SK-N-SH (cell line): ENCODE data around the gene GEMIN7. TPM values are rescaled to one million over a fixed set of nuclear protein-coding genes. Genes with fewer than 3 reads are reported as not detected.

Experiments
- CTCF ChIA-PET: fragments of 300-600, 350-600 bp; formaldehyde crosslinking; extraction: SDS; loops from one replicate; lab custom pipeline; 2021; lab: Yijun Ruan, JAX
- POLR2A ChIA-PET: fragments of 350-600 bp; sonication (Branson Sonifier 250); formaldehyde crosslinking; extraction: SDS; loops from one replicate; lab custom pipeline; 2020; ENCODE audit warnings: antibody characterized with exemption, inconsistent platforms; lab: Yijun Ruan, JAX
- DNase-seq: peaks from one replicate; pipeline ENCODE4 v3.0.0; 2012
- H2AFZ ChIP-seq: fragments of 200-600 bp; sonication (generic); 2 replicates; pipeline ENCODE4 v1.8.1; 2016; ENCODE audit warnings: antibody characterized with exemption, mild to moderate bottlenecking, low read depth
- H3F3A ChIP-seq: fragments of 200-600 bp; sonication (generic); replicated peaks from 2 replicates; pipeline ENCODE3; 2016; ENCODE audit warnings: antibody characterized with exemption, mild to moderate bottlenecking; ENCODE audit not compliant: insufficient read depth
- H3K27ac ChIP-seq, 2 experiments: fragments of 200-500 bp in 1 of 2; fragments of 200-600 bp in 1 of 2; sonication (Bioruptor generic) in 1 of 2; sonication (generic), shearing (Covaris generic) in 1 of 2; 2 replicates each; pipeline versions ENCODE4 v1.5.1 to v1.6.1; 2014 to 2016; ENCODE audit warnings: low read depth in 2 of 2, inconsistent platforms in 1 of 2, low read length in 1 of 2, mild to moderate bottlenecking in 1 of 2, mixed read lengths in 1 of 2
- H3K27me3 ChIP-seq: fragments of 200-600 bp; sonication (generic), shearing (Covaris generic); 2 replicates; pipeline ENCODE4 v1.6.1; 2016; ENCODE audit warnings: mixed run types; ENCODE audit not compliant: insufficient read depth
- H3K36me3 ChIP-seq, 2 experiments: fragments of 200-500 bp in 1 of 2; fragments of 200-600 bp in 1 of 2; sonication (Bioruptor generic) in 1 of 2; sonication (generic) in 1 of 2; replicated peaks in 1 of 2; 2 replicates each; pipeline versions ENCODE3 to v1.5.1; 2014 to 2016; ENCODE audit warnings: low read length in 1 of 2, mild to moderate bottlenecking in 1 of 2; ENCODE audit not compliant: insufficient read depth in 2 of 2, control insufficient read depth in 1 of 2
- H3K4me1 ChIP-seq, 2 experiments: fragments of 200-500 bp in 1 of 2; fragments of 200-600 bp in 1 of 2; sonication (Bioruptor generic) in 1 of 2; sonication (generic), shearing (Covaris generic) in 1 of 2; 2 replicates each; pipeline versions ENCODE4 v1.5.1 to v1.6.1; 2014 to 2016; ENCODE audit warnings: low read depth in 1 of 2, low read length in 1 of 2, mixed run types in 1 of 2; ENCODE audit not compliant: insufficient read depth in 2 of 2, control insufficient read depth in 1 of 2
- H3K4me2 ChIP-seq: fragments of 200-600 bp; sonication (generic), shearing (Covaris generic); 2 replicates; pipeline ENCODE4 v1.6.1; 2017; ENCODE audit warnings: mixed run types
- H3K4me3 ChIP-seq, 2 experiments: fragments of 200-500 bp in 1 of 2; fragments of 200-600 bp in 1 of 2; sonication (Bioruptor generic) in 1 of 2; sonication (generic), shearing (Covaris generic) in 1 of 2; 2 replicates each; pipeline versions ENCODE4 v1.5.1 to v1.8.1; 2014 to 2016; ENCODE audit warnings: low read depth in 2 of 2, inconsistent platforms in 1 of 2, low read length in 1 of 2, mild to moderate bottlenecking in 1 of 2, mixed read lengths in 1 of 2, moderate library complexity in 1 of 2
- H3K79me2 ChIP-seq: fragments of 200-600 bp; sonication (generic); 2 replicates; pipeline ENCODE4 v1.8.1; 2017; ENCODE audit warnings: mild to moderate bottlenecking; ENCODE audit not compliant: insufficient read depth
- H3K9ac ChIP-seq: fragments of 200-600 bp; sonication (generic); 2 replicates; pipeline ENCODE4 v1.6.1; 2017; ENCODE audit warnings: mixed run types
- H3K9me2 ChIP-seq: fragments of 200-600 bp; sonication (generic); 2 replicates; pipeline ENCODE4 v1.6.1; 2017; ENCODE audit warnings: mixed run types
- H3K9me3 ChIP-seq: fragments of 200-600 bp; sonication (generic); 2 replicates; pipeline ENCODE4 v1.6.1; 2017; ENCODE audit warnings: mixed run types, mild to moderate bottlenecking, moderate library complexity
- H4K20me1 ChIP-seq: fragments of 200-600 bp; sonication (generic); 2 replicates; pipeline ENCODE4 v1.6.1; 2017; ENCODE audit warnings: mild to moderate bottlenecking, mixed run types; ENCODE audit not compliant: insufficient read depth
- CTCF ChIP-seq: fragments of 200-600 bp; sonication (generic); IDR thresholded peaks from 2 replicates; pipeline ENCODE4 v1.6.1; 2017; ENCODE audit warnings: antibody characterized with exemption, mild to moderate bottlenecking, moderate library complexity
- ELF1 ChIP-seq: IDR thresholded peaks from 2 replicates; pipeline ENCODE4 v1.4.0; 2012
- FOXJ3 ChIP-seq: sonication (generic); formaldehyde crosslinking; IDR thresholded peaks from 2 replicates; pipeline ENCODE4 v1.5.1; 2020; ENCODE audit warnings: mild to moderate bottlenecking, missing genetic modification reagents
- GABPA ChIP-seq: IDR thresholded peaks from 2 replicates; pipeline ENCODE4 v1.4.0; 2012; ENCODE audit warnings: low read depth, mild to moderate bottlenecking
- IRF3 ChIP-seq: fragments of 150-350 bp; IDR thresholded peaks from 2 replicates; pipeline ENCODE4 v1.6.1; 2016; ENCODE audit warnings: mild to moderate bottlenecking, low read depth, low read length
- RAD21 ChIP-seq: IDR thresholded peaks from 2 replicates; pipeline ENCODE4 v1.6.1; 2012; ENCODE audit warnings: mild to moderate bottlenecking, low read length
- SMC3 ChIP-seq: IDR thresholded peaks from 2 replicates; pipeline ENCODE4 v1.6.1; 2012; ENCODE audit warnings: low read depth, low read length, improper control_type of control experiment
- WGBS: methylation state at CpG from one replicate; pipeline ENCODE4 v1.1.6; 2017; ENCODE audit warnings: low lambda C conversion rate; 5-methylcytosine and 5-hydroxymethylcytosine counted together
- polyA plus RNA-seq, 3 experiments: library from polyadenylated mRNA; depleted of rRNA; stranded (reverse); fragments of >200 nt; gene quantifications; 2 replicates each; pipeline ENCODE4 v1.2.3, GENCODE V29; 2012
- TF ChIP-seq, protein P1 (sequence below): IDR thresholded peaks from 2 replicates; pipeline ENCODE4; 2012

The GEMIN7 gene
- polyA plus RNA-seq, 1 of the 3 experiments (the other 2 are of a cell fraction) = 28.7 TPM

DNA sequence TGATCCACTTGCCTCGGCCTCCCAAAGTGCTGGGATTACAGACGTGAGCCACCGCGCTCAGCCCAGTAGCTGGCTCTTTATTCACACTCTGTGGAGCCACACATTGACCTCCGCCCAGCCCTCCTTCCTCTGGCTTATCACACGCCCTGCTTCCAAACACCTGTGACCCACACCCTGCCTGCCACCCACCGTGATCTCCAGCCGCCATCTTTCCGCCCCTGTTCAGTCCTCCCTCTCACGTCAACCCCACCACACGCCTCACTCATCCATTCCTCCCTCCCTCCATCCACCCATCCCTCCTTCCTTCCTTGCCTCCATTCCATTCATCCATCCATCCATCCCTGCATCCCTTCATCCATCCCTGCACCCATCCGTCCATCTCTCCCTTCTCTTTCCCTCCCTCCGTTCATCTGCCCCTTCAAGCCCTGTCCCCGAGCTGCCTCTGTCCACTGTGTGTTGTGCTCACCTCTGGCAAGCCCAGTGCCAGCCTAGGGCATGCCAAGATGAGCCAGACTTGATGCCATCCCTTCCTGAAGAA is 20.4 kb upstream of the GEMIN7 start:
- peaks cover 11% of the 10 kb centered on the region for H4K20me1 ChIP-seq
- no peaks in the 10 kb centered on the region for H3K9me3 ChIP-seq
- no peak for DNase-seq
- TF ChIP-seq FOXJ3 (CRISPR knock-in tag) = no peak
- TF ChIP-seq ELF1 = no peak
- no peak for TF ChIP-seq RAD21
- TF ChIP-seq, protein P1, sequence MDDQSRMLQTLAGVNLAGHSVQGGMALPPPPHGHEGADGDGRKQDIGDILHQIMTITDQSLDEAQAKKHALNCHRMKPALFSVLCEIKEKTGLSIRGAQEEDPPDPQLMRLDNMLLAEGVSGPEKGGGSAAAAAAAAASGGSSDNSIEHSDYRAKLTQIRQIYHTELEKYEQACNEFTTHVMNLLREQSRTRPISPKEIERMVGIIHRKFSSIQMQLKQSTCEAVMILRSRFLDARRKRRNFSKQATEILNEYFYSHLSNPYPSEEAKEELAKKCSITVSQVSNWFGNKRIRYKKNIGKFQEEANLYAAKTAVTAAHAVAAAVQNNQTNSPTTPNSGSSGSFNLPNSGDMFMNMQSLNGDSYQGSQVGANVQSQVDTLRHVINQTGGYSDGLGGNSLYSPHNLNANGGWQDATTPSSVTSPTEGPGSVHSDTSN = no peak
- TF ChIP-seq, all 33 proteins: peak for 0
- peaks cover 23% of the 10 kb centered on the region; the same call in 1 of the 2 replicates for H3K79me2 ChIP-seq
- no peak overlapping the region for H3K4me2 ChIP-seq
- peaks cover 2% of the 10 kb centered on the region for H3F3A ChIP-seq
- no peaks in the 10 kb centered on the region for H3K4me1 ChIP-seq
- H3K27me3 ChIP-seq = no peaks in the 10 kb centered on the region
- no peak overlapping the region for H3K27ac ChIP-seq
- ChIA-PET CTCF (interaction anchor here (0.6 to 3.2 kb wide), 32 partner anchors 8 to 201 kb away, joined by 3 to 43 read pairs (median 4); partner anchors contain the start of genes CLASRP, GEMIN7, PPP1R37 and RELB), POLR2A (interaction anchor here (1.1 to 1.2 kb wide), 2 partner anchors 10 to 20 kb away, joined by 3 read pairs; partner anchors contain the start of gene CLASRP)
- no peak overlapping the region for H3K9ac ChIP-seq
- H3K36me3 ChIP-seq = peaks cover 44 to 72% of the 10 kb centered on the region in 2 experiments
- WGBS = 96% methylated on average over 14 of the region's 14 CpGs
- H3K4me3 ChIP-seq = no peak overlapping the region
- H3K9me2 ChIP-seq = no peaks in the 10 kb centered on the region
- no peak overlapping the region for H2AFZ ChIP-seq

- Histone ChIP-seq H3K9me3 (no peaks in the 10 kb centered on the region), H3F3A (no peaks in the 10 kb centered on the region), H3K4me1 (no peaks in the 10 kb centered on the region), H4K20me1 (peaks cover 11% of the 10 kb centered on the region), H3K4me2 (no peak overlapping the region), H3K9me2 (no peaks in the 10 kb centered on the region), H3K27ac (no peak overlapping the region), H3K9ac (no peak overlapping the region), H2AFZ (no peak overlapping the region), H3K27me3 (no peaks in the 10 kb centered on the region), H3K79me2 (peaks cover 15% of the 10 kb centered on the region; the same call in 1 of the 2 replicates), H3K36me3 (peaks cover 38 to 75% of the 10 kb centered on the region in 2 experiments), H3K4me3 (no peak overlapping the region; a peak in 1 of 4 replicates)
- DNase-seq = peak; percentile 87
- ChIA-PET POLR2A (interaction anchor here (1.0 to 1.2 kb wide), 3 partner anchors 9 to 21 kb away, joined by 3 read pairs; partner anchors contain the start of genes CLASRP and GEMIN7), CTCF (interaction anchor here (0.5 to 3.2 kb wide), 40 partner anchors 9 to 286 kb away, joined by 3 to 43 read pairs (median 4); partner anchors contain the start of genes CLASRP, GEMIN7, PPP1R37 and RELB)
- 71% methylated on average over 13 of the region's 16 CpGs for WGBS
- TF ChIP-seq IRF3 (no peak), CTCF (peak; percentile 93), SMC3 (peak; percentile 51), GABPA (no peak), RAD21 (peak; percentile 67)
These were observed 19.6 kb upstream of the GEMIN7 start for GRCh38 chr19:45059258-45059965.
